UCSD-AML1 (cell line): Measurements from ENCODE around the gene FHOD3.

Source experiments
- DNase-seq: peaks from one replicate; lab custom pipeline; 2025; ENCODE audit not compliant: unreplicated experiment; lab: John Stamatoyannopoulos, UW

The FHOD3 gene

DNA sequence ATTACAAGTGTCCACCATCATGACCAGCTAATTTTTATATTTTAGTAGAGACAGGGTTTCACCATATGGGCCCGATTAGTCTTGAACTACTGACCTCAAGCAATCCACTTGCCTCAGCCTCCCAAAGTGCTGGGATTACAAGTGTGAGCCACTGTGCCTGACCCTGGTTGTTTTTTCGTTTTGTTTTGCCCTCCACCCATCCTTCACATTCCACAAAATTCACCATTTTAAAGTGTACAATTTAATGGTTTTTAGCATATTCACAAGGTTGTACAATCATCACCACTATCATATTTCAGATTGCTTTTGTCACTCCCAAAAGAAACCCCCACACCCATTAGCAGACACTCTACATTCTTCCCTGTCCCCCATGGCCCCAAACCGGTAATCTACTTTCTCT is 316.3 kb downstream of the FHOD3 start:
- no peak for DNase-seq

DNA sequence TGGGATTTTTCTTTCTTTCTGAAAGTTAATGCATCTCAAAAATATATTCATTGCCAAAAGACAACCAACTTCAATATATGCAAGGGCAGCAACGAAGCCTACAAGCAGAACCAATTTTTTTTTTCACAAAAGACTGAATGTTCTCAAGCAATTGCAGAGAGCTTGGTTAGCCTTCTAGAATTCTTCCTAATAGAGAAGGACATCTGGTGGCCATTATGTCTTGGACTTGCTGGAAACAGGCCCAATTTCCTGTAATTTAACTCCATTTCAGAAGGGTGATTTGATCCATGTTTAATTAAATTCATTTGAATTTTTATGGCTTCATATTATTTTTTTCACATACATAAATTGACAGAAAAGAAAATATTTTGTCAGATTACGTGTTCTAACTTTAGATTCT is 323.3 kb downstream of the FHOD3 start:
- no peak for DNase-seq

DNA sequence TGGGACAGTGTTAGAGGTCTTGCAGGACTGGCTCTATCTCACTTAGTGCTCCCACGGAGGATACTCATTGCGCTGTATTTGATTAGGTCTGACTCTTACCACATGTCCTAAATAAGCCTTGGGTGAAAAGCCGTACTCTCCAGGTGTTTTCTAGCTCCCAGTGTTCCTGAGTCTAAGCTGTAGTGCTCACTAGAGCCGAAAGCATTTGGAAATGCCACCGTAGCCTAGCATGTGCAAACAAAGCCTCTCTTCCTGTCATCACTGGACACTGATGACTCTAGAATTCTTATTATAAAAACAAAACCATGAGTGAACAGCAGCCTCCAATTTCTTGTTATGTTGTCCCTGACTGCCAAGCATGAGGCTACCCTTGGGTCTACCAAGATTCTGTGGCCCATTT is 325.1 kb downstream of the FHOD3 start:
- no peak for DNase-seq

DNA sequence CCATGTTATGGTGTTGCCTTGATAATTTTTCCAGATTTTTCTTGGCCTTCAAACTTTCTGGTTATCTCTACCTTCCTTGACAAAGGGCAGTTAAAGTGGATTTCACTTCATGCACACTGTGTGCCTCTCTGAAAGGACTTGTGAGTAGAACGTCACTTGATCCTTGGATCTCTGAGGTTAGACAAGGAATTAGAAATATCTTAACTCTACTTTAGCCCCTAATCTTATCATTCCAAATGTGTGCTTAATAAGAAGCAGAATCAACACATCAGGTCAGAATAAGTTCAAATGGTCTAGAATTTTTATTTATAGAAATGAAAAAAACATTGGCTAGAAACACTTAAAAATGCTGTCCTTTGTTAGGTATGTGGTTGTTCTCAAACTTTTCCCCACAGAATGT is 325.6 kb downstream of the FHOD3 start:
- DNase-seq, result no peak

DNA sequence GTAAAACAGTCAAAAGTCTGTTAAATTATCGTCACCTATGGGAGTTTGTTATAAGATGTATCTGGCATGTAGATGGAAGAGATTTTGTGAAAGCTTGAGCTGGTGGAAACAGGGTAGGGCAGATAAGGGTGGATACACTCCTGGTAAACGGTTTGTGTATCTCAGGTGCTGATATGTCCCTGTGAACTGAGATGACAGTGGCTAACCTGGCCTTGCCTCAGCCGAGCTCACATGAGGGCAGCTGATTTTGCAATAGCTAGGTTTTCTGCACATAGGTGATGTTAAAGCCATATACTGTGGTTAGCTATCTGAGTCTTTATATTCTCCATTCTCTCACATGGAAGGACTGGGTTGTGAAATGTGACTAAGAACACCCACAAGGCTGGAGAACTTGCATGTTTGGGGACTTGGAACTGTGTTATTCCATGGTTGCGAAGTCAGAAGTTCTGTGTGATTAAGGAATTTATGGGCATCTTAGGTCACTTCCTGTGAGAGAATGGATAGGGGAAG is 326.2 kb downstream of the FHOD3 start:
- no peak for DNase-seq

DNA sequence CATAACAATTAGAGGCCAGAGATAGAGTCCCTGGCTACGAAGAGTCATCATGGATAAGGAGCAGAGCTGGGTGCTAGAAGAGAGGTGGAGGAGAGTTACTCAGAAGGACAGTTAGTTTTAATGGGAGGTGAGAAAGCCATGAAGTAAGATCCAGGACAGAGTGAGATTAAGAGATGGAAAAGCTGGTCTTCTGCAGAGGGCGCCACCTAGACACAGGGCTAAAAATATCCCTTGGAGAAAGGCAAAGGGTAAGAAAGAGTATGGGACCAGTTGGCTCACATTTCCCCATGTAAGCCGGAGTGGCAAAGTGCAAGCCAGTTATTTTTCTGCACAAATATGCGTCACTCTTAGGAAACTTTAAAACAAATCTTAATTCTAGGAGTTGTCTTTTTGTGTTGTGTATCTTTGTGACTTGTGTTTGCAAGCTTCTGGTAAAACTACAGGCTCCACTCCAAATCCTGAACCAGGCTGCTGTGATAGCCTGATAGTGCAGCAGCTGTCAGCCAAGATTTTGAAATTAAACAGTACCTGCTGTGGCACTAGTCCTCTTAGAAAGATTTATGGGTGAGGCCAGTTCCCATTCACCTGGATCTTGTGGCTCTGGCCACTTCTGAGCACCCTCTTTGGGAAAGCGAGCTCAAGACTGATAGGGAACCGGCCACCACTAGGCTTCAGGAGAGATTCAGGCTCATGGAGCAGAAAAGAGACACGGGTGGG is 327.1 kb downstream of the FHOD3 start:
- DNase-seq, result no peak

DNA sequence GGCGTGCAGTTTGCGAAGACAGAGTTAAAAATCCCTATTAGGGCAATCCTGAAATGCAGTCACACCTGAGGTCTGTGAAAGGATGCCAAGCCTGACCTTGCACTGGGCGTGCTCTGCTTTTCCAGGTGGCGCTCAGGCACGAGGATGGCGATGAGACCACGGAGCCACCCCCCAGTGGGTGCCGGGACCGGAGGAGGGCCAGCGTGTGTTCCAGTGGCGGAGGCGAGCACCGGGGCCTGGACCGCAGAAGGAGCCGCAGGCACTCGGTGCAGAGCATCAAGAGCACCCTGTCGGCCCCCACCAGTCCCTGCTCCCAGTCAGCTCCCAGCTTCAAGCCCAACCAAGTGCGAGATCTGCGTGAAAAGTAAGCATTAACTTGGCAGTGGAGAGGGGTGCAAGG is 327.9 kb downstream of the FHOD3 start:
- DNase-seq, result no peak

DNA sequence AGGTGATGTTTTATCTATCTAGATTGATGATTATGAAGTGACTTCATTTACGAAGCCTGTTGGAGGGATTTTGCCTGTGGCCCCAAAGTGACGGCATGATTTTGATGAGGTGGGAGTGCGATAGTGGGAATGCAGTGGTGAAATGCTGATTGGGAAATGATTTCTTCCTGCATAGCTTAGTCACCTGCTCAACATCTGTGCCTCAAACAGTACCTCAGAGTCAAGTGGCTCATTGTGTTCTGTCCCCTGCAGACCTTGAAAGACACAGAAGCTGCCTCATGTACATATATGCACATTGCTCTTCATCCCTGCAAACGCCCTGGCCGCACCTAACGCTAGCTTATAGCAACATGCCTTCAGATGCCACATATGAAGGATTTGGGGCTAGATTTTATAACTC is 330.1 kb downstream of the FHOD3 start:
- DNase-seq, result no peak

DNA sequence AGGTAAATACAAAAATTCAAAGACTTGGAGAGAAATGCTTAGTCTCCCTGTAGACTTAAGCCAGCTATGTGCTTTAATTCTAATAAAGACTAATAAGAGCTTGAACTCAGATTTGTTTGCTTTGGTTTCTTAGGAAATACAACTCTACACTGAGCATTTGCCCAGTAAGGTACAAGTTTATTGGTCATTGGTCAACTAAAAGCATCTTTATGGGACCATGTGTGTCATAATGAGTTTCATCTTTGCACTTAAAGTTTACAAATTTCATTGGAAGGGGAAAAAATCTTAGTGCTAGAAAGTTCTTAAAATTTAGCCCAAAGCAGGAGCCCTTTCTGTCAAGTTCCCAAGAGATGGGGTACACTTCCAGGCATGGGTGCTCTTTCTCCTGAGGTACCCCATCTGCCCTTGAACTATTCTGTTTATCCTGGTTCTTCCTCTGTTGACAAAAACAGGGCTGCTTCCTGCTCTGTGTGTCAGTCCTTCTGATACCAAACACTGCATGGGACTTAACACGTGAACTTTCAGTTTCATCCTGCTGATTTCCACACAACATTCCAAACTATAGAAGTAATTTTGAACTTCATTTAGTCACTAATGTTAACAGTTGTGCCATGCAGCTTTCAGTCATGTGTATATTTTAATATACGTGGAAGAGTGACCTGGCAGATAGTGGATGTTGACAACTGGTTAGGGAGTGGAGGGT is 331.1 kb downstream of the FHOD3 start:
- DNase-seq, result no peak

DNA sequence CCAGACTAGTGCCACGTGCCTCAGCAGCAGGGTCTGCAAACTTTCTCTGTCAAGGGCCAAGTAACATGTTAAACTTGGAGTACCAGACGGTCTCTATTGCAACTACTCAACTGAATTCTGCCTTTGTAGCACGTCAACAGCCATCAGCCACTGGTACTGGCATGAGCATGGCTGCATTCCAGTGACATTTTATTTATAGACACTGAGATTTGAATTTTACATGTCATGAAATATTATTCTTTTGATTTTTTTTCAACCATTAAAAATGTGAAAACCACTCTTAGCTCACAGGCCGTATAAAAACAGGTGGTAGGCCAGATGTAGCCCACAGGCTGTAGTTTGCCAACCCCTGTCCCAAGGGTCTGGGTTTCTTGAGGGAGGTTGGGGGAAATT is 331.6 kb downstream of the FHOD3 start:
- DNase-seq, result no peak

DNA sequence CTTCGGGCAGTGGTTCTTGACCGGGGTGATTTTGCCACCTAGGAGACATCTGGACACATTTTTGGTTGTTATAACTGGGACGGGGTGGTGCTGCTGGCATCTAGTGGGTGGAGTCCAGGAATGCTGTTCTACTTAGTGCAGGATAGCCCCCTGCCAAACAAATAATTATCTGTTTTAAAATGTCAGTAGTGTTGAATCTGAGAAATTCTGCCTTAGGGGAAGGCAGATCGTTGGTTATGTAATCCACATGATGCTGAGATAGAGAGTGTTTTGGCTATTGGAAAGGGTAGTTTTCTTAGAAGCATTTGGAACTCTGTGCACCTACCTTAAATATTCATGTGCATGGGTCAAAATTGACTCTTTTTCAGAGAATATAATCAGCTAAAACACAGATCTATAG is 332.3 kb downstream of the FHOD3 start:
- DNase-seq, result no peak

DNA sequence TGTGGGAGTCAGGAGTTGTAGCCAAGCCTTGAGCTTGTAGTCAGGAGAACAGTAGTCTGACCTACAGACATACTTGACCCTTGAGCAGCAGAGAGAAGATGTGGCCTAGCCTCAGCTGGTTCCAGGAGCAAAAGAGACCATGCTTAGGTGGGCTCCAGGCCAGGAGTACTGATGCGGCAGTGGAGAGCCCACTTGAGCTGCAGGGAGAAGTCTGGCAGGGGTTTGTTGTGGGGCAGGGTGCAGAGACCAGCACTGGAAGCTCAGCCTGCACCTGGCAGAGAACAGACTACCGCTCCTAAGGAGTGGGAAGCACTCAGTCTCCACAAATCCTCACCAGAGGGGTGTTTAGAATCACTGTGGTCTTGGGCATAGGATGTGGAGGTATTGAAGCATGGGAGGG is 333.4 kb downstream of the FHOD3 start:
- DNase-seq, result no peak

DNA sequence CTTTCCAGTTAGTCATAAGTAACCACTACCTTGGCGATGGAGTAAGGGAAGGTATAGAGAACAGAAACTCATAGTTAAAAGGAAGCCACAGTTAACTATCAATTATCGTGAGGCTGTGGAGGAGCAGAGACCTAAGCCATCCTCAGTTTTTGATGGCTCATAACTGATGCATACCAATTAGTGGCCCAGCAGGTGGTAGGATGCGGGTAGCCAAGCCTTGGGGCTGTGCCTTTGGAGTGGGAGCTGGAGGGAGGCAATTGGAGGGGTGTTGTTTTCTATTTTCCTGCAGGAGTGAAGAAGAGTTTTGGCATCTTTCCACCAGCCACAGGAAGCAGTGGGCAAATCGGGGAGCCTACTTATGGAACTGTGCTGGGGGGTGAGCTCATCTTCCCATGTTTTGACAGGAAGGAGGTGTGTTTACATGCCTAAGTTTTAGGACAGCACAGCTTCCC is 336.5 kb downstream of the FHOD3 start:
- DNase-seq, result no peak

DNA sequence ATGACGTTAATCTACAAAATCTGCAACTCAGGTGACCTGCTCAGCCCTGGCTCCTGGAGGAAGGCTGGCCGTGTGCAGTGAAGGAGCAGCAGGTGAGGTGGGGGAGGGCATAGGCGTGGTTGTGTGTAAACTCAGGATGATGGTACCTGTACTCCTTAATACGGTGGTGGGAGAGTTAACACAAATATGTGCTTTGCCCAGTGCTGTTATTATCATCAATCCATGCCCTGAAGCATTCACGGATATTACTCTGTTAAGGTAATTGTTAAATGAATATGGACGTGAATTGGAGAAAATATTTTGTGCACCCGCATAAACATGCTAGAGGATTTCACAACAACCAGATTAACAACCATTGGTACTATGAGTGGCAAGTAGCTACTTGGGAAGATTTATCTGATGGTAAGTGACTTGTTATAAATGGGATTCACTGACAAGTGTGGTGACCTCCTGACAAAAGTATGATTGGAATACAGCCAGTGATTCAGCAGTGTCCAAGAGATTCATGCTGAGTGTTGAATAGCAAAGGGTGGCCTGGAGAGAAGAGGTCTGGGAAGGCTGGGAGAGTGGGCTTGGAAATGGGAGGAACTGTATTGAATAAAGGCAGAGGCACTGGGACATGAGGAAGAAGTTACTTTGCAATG is 337.2 kb downstream of the FHOD3 start:
- DNase-seq, result no peak

DNA sequence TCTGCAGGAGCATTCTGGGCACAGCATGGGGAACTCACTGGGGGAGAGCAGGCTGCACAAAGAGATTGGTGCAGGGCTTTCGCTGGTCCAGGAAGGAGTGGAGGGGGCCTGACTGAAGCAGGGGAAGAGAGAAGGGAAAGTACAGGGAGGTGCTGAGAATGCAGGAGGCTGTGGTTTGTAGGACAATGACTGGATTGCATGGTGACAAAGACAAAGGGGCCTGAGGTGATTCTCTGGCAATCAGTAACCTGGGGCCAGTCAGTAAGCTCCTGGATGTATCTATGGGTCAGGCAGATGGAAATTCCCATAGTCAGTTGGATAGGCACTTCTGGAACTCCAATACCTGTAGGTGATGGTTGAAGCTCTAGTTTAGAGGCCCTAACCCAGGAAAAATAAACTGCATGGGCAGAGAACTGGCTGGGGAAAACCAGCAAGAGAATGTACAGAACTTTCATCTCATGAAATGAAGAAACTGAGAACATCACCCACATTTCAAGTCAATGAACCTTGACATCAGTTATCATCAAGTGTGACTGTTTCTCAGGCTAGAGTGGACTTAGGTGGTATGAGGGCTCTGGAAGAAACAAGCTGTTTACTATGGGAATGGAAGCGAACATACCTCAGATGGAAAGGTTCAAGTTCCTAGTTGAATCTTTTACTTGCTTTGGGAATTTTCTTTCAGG is 338.0 kb downstream of the FHOD3 start:
- DNase-seq, result no peak

DNA sequence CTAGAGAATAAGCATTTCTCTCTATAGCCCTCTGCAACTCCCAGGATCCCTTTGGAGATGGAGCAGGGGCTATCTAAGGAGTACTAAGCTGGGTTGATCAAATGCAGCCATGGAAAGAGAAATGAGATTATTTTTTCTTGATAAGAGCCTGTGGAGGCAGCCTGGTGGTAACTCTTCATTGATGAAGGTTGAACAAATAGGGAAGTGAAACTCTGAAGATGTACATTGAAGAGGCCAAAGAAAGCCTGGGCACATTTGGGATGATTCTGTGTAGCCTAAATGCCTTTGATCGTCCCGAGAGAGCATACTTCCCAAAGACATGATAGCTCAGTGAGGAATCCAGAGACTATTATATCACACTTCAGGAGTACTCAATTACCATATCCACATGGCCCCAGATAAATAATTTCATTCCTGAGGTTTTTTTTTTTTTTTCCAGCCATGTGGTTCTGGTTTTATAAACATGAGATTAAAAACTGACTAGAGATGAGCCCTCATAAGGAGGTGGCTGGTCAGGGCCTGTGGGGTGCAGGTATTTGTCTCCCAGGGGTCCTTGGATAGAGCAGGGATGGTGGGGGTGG is 338.8 kb downstream of the FHOD3 start:
- DNase-seq, result no peak

DNA sequence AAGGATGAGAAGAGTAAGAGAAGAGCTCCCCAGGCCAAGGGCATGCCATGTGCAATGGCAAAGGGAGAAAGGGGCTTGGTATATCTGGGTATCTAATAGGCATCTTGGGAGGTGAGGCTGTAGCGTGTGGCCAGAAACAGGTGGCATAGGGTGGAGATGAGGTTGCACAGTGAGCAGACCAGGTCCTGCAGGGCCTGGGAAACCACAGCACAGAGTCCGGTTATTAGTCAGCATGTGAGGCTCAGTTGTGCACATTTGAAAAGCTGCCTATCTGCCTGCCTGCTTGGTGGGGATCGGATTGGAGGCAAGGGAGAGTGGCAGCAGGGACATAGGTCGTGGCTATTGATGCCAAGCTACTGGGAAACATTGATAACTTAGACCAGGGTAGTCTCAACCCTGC is 340.7 kb downstream of the FHOD3 start:
- DNase-seq, result no peak

DNA sequence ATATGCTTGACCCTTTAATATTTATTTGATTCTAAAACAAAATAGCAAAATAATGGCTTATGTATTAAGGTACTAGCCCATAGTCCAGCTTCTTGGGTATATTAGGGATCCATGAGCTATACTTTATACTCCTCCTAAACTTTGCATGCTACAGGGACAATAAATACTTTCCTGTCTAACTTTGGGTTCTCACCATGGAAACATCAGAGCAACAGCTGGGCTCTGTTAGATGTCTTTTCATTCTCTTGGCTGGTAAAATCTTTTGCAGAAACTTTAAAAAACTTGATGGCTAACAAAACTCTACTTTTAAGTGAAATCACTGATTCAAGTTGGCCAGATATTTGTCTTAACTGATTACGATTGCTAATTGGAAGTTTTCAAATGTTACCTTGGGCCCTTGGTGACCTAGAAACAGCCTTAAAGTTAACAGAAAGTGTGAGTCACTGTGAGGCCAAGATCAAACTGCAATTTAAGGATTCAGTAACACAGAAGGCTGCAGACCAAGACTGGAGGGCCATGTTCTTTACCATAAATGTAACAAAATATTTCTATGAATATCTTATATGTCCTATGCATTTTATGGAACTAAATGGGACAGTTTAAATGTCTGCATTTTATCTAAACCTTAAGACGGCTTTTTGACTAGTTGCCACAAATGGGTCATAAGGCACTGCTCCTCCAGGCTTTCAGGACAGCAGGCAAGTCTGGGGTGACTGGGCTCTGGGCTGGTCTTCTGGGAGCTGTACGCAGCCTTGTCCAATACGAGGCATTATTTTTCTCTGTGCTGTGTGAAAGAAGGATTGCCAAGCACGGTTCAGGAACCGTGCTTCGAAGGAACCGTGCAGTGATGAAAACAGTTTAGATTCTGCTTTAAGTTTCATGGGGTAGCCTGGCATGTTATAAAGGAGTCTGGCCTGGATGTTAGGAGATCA is 342.8 kb downstream of the FHOD3 start:
- DNase-seq, result no peak

DNA sequence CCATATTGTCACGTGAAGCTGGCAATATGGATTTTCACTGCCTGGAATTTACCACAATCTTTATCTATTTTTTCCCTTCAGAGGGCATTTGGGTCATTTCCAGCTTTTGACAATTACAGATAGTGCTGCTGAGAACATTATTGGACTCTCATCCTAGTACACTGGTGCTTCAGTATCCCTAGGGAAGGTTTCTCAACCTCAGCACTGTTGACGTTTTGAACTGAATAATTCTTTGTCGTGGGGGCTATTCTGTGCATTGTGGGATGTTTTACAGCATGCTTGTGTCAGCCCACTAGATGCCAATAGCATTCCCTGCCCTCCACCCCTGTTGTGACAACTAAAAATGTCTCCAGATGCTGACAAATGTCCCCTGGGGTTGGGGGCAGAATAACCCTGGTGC is 345.5 kb downstream of the FHOD3 start:
- no peak for DNase-seq

DNA sequence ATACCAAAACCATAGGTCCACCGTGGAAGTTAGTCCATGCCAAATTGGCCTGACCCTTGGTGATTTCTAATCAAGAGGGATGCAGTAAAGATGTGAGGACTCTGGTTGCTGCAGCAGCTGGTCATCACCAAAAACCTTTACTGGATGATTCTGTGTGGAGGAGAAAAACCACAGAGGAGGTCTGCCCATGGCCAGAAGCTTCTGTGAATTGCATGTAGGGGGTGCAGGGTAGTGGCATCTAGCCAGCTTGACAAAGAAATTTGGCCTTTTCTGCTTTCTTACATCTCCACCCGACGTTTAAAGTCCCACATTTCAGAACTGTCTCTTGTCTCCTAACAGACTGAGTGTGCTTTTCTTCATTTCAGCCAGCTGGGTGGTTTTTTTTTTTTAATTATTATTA is 351.3 kb downstream of the FHOD3 start:
- DNase-seq, result no peak
